SH-SY5Y (cell line): Measurements from ENCODE around the gene USPL1.

Source experiments
- GATA2 ChIP-seq: IDR thresholded peaks from 2 replicates; pipeline ENCODE4 v1.6.1; 2011; ENCODE audit warnings: mild to moderate bottlenecking, low read depth, low read length
- GATA3 ChIP-seq: IDR thresholded peaks from 2 replicates; pipeline ENCODE4 v1.6.1; 2011; ENCODE audit warnings: low read depth, mild to moderate bottlenecking, low read length, moderate library complexity

Gene USPL1

GRCh38 chr13:30634838-30635237, 17.1 kb downstream of the USPL1 start:
- no peak for TF ChIP-seq GATA3
- TF ChIP-seq GATA2: no peak

DNA sequence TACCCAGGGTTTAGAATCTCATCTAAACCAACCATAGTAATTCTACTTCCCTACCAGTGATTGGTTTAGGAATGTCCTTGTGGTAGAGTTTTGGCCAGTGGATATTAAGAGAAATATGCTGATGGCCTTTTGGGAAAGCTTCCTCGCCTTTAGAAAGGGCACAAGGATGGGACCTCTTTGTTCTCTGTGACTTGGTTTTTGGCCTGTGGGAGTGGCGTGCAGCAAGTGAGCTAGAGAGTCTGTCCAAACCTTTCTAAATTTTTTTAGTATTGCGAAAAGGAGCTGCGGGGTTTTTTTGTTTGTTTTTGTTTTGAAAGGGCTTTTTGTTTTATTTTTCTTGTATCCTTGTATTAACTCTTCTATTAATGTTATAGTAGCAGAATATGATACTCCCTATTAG, 20.6 kb downstream of the USPL1 start:
- TF ChIP-seq GATA3 (no peak), GATA2 (no peak)

GRCh38 chr13:30639671-30640070, 22.0 kb downstream of the USPL1 start:
- TF ChIP-seq GATA2 (no peak), GATA3 (no peak)

- TF ChIP-seq GATA3: no peak
- no peak for TF ChIP-seq GATA2
Measured at GRCh38 chr13:30645629-30646028, 27.9 kb downstream of the USPL1 start.

DNA sequence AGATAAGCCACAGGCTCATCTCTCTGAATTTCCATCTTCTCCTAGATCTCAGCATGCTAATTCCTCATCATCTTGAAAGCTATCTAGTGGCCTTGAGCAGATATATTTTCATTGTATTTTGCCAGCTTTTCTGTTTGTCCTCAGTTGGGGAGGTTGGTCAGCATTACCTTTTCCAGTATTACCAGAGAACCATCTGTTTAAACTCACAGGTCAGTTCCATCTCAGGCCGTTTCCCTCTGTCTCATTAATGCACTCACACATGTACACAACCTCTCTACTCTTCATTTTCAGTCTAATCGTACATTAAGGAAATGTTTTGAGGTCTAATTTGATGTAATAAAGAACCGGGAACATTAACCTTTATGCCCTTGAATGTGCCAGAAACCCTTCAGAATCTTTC, 29.7 kb downstream of the USPL1 start:
- TF ChIP-seq GATA3 (no peak), GATA2 (no peak)

GRCh38 chr13:30647824-30648521, 30.3 kb downstream of the USPL1 start:
- no peak for TF ChIP-seq GATA2
- TF ChIP-seq GATA3: no peak

GRCh38 chr13:30648522-30649012, 30.8 kb downstream of the USPL1 start:
- TF ChIP-seq GATA2 (no peak), GATA3 (no peak)

DNA sequence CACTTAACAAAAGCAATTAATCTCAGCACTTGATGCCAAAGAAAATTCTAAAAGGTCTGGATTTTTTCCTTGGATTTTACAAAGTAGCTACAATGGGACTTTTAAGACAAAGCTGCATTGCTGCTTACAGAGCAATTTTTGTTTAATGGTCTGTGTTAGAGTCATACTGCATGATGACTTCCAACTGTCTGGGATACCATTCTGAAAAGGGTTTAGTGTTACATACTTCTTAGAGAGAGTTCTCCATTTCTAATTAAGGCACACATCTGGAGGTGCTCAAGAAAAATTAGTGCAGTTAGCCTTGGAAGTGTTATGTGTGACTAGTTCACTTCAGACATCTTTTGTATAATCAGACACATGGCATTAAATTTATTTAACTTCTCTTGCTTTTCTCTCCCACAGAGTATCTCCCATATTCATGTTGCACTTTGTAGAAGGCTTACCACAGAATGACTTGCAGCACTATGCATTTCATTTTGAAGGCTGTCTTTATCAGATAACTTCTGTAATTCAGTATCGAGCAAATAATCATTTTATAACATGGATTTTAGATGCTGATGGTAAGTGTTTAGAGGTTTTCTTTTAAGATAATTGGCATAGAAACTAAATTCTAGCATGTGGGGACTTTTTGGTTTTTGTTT, 35.1 kb downstream of the USPL1 start:
- TF ChIP-seq GATA3: no peak
- TF ChIP-seq GATA2: no peak

DNA sequence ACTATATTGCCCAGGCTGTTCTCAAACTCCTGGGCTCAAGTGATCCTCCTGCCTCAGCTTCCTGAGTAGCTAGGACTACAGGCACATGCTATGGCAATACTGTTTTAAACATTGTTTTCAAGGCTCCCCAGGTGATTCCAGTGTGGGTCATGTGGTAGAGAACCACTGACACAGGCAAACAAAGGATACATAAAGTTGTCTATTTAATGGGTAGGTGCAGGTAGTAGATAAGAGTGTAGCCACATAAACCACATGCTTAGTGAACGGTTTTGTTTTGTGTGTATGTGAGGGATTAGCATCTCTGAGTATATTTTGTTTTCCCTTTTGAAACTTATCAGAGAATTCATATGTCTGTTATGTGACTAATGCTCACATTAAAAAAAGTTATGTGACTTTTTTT, 36.7 kb downstream of the USPL1 start:
- TF ChIP-seq GATA2 (no peak), GATA3 (no peak)

DNA sequence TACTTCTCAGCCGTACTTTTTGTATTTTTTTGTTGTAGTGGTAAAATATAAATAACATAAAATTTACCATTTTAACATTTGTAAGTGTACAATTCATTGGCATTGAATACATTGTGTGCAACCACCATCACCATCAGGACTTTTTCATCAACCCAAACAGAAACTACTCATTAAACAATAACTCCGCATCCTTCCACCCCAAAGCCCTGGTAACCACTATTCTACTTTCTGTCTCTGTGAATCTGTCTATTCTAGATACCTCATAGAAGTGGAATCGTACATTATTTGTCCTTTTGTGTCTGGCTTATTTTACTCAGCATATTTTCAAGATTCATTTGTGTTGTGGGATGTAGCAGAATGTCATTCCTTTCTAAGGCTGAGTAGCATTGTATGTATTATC, 38.5 kb downstream of the USPL1 start:
- TF ChIP-seq GATA3 (no peak), GATA2 (no peak)

- TF ChIP-seq GATA2: no peak
- TF ChIP-seq GATA3: no peak
Measured at GRCh38 chr13:30659980-30660379, 42.3 kb downstream of the USPL1 start.

DNA sequence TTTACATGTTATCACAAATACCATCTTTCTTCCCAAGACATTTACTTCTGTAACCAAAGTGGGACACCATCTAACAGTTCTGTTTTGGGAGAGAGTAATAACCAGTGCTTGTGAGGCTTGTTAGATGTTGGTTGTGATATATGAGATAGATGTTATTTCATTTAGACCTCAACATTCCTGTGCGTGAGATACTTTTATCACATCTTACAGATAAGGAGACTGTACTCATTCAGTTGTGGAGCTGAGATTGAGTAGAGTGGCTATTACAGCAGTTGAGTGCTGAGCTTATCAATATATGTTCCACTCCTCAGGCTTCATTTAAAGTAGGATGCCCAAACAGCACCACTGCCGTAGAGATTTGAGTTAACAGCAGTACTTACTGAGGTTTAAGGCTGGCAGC, 43.1 kb downstream of the USPL1 start:
- no peak for TF ChIP-seq GATA2
- no peak for TF ChIP-seq GATA3

GRCh38 chr13:30664689-30665275, 47.1 kb downstream of the USPL1 start:
- no peak for TF ChIP-seq GATA2
- TF ChIP-seq GATA3: no peak

GRCh38 chr13:30665638-30666037, 47.9 kb downstream of the USPL1 start:
- TF ChIP-seq GATA3 (no peak), GATA2 (no peak)

- no peak for TF ChIP-seq GATA3
- no peak for TF ChIP-seq GATA2
Measured at GRCh38 chr13:30666113-30666512, 48.4 kb downstream of the USPL1 start.
